IPS DF 4.7 (cell line): ENCODE data around the gene GARIN5A.

Source experiments
- DNase-seq: peaks from one replicate; pipeline ENCODE4 v3.0.0-alpha.2; 2013; ENCODE audit warnings: low spot score; ENCODE audit errors: extremely low read depth

GARIN5A gene

DNA sequence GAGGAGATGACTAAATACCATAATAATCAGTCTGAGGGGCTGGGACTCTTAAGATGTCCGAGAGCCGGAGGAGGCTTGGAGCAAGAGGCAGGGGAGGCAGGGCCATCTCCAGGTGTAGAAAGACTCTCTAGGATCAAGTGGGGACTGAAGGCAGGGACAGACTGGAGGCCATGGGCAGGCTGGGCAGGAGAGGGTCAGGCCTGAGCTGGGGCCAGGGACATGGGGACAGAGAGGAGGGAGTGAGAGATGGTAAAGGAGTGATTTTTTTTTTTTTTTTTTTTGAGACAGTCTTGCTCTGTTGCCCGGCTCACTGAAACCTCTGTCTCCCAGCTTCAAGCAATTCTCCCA lies 32.2 kb upstream of the GARIN5A start:
- DNase-seq, result no peak

DNA sequence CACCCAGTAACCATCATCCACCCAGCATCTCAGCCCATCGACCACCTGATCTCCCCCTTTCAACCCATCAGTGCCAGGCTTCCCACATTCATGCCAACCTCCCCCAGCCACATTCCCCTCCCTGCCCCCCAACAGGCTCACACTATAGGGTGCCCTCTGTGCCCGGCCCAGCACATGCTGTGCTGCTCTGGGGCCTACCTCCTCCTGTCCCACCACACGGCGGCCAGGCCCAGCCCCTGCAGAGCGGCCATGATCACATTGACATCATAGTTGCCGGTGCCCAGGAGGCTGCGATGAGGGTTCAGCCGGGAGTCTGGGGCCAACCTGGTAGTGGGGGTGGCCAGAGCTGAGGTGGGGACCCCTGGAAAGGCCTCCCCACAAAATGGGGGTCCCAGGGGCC lies 30.7 kb upstream of the GARIN5A start:
- DNase-seq, result no peak

DNA sequence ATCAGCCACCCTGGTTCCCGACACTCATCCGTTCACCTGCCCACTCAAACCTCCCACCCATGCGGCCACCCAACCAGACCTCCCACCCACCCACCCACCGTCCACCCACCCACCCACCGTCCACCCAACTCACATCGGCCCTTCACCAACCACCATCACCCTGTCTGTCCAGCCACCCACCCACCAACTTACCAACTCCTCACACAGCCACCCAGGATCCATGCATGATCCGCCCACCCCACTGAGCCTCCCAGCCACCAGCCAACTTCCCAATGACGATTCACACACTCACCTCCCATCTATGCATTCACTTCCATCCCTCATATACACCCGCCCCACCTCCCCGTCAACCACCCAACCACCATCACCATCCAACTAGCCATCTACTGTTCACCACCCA lies 30.1 kb upstream of the GARIN5A start:
- DNase-seq, result no peak

DNA sequence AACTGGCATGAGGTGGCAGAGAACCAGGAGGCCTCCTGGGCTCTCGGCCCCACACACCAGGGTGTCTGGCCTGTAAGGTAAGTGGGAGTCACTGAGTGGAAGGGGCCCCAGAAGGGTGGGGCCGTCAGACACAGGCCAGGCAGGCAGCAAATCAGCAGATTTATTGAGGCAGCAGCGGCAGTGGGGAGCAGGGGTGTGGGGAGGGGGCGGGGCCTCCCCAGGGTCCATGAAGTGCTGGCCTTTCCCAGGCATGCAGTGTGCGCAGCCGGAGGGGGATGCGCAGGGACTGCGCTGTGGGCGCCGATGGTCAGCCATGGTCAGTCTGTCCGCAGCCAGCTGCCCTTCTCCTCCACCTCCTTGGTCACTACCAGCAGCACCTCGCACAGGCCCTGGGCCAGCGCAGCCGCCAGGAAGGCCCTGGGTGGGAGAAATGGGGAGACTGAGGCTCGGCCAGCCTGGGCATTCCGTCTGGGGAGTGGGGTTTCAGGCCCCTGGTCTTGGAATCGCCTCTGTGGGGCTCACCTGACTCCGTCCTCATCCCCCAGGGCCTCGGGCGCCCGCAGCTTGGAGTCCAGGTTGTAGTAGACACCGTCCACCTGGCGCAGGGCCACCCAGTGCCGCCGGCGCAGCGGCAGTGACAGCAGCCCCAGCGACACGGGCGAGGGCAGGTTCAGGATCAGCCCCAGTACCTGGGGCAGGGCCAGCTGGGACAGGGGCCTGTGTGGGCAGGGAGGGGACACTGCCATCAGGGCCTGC lies 29.4 kb upstream of the GARIN5A start:
- DNase-seq, result no peak

DNA sequence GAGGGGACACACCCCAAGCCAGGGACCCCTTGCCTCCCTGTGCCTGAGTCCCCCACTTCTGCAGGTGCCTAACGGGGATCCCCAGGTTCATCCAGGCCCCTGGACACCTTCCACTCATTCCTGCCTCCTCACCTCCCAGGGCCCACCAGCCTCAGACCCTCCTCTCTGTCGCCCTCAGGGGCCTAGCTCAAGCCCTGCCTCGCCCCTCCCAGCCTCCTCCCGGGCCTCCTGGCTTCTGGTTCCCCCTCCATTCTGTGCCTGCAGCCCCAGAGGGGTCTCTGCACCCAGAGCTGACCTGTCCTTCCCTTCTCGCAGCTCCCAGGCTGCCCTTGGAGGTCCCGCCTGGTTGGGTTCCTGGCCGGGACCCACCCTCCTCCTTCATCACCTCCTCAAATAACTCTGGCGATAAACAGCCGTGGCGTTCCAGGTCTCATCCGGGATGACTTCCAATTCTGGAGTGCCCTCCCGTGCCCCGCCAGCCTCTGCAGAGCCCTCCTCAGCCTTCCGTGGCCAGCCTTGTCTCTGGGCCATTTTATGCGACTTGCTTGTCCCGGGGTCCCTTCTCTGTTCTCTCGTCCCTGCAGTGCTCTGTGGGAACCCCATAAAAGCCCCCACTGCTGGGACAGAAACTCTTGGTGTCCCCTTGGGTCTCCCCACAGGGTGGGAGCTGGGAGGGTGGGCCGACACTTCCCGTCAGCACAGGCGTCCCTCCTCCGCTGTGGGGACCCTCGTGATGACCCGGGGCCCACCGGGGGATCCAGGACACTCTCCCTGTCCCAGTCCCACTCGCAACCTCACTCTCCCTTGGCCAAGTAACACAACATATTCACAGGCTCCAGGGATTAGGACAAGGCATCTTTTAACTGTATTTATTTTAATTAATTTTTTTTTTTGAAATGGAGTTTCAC lies 25.2 kb upstream of the GARIN5A start:
- no peak for DNase-seq

DNA sequence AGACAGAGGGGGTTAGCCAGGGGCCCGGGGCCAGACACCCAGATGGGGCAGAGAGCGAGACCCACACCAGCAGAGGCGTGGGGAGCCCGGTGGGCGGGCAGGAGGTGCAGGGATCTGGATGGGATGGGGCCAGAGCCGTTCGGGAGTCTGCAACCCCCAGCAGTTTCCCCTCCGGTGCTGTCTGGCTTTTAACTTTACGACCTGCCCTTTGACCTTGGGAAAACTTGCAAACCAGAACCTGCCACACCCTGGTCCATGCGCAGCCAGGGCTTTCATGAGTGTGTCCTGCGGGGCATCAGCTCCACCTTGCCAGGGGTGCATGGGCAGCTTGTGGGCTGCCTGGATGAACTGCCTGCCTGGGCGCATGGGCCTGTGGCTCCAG lies 24.5 kb upstream of the GARIN5A start:
- DNase-seq, result no peak

DNA sequence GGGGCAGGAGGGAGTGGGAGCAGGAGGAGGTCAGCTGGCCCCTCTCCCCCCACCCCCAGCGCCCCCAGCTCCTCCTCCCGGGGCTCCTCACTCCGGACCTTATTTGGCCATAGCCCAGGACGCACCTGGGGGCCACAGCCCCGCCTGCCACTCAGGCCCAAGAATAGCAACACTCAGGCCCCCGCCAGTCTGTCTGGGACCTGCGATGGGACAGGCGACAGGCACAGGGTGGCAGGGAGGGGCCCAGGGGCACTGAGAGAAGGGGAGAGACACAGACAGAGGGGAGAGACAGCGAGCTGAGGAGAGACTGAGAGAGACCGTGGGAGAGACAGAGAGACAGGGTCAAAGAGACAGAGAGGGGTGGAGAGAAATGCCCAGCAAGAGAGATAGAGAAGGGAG lies 24.1 kb upstream of the GARIN5A start:
- DNase-seq, result no peak

DNA sequence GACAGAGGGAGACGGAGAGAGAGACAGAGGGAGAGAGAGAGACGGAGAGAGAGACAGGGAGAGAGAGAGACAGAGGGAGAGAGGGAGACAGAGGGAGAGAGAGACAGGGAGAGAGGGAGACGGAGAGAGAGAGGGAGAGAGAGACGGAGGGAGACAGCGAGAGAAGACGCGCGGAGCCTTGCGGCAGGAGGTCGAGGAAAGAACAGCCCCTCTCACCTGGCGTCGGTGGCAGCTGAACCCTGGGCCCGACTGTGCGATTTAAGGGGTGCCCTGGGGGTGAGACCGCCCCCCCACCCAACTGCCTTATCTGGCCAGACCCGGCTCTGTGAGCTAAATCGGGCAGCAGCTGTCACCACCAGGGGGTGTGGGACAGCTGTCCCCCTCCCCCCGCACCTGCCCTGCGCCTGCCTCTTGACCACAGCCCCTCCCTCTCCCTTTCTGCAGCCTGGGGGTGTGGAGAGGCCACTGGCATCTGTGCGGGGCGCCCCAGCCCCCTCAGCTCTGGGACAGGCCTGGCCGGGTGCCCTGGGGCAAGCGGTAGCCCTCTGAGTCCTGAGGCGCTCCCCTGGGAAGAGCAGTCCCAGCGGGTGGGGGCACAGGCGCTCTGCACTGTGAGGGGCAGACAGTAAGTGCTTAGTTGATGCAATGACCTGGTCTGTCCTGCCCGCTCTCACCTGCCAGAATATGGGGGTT lies 23.6 kb upstream of the GARIN5A start:
- no peak for DNase-seq

DNA sequence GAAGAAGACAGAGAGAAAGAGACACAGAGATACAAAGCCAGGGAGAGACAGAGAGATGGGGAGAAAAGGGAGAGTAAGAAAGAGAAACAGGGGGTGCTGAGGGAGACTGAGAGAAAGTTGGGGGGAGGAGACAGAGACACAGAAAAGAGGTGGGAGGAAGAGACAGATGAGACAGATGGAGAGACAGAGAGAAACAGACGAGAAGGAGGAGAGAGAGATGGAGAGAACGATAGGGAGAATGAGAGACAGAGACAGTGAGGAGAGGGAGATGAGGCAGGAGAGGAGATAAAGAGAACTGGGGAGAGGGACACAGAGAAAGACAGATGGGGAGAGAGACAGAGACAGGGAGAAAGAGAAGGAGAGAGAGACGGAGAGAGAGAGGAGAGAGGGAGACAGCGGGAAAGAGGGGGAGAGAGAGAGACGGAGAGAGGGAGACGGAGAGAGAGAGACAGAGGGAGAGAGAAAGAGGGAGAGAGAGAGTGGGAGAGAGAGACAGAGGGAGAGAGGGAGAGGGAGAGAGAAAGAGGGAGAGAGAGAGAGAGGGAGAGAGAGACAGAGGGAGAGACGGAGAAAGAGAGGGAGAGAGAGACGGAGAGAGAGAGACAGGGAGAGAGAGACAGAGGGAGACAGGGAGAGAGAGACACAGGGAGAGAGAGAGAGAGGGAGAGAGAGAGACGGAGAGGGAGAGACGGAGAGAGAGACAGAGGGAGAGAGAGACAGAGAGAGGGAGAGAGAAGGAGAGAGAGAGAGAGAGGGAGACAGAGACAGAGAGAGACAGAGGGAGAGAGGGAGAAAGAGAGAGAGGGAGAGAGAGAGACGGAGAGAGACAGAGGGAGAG lies 21.8 kb upstream of the GARIN5A start:
- DNase-seq, result no peak

DNA sequence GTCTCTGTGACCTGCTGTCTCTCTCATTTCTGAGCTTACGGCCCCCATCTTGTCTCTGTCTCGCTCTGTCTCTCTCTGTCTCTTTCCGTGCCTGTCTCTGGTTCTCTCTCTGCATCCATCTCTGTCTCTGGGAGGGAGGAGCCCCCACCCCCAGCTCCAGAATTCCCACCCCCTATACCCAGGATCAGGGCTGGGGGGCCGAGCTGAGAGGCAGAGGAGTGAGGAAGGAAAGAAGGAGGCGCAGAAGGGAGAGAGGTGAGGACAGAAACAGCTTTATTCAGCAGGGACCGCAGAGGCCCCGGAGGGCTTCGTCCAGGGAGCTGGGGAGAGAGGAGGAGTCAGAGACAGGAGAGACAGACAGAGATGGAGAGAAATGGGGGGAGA lies 20.4 kb upstream of the GARIN5A start:
- no peak for DNase-seq

DNA sequence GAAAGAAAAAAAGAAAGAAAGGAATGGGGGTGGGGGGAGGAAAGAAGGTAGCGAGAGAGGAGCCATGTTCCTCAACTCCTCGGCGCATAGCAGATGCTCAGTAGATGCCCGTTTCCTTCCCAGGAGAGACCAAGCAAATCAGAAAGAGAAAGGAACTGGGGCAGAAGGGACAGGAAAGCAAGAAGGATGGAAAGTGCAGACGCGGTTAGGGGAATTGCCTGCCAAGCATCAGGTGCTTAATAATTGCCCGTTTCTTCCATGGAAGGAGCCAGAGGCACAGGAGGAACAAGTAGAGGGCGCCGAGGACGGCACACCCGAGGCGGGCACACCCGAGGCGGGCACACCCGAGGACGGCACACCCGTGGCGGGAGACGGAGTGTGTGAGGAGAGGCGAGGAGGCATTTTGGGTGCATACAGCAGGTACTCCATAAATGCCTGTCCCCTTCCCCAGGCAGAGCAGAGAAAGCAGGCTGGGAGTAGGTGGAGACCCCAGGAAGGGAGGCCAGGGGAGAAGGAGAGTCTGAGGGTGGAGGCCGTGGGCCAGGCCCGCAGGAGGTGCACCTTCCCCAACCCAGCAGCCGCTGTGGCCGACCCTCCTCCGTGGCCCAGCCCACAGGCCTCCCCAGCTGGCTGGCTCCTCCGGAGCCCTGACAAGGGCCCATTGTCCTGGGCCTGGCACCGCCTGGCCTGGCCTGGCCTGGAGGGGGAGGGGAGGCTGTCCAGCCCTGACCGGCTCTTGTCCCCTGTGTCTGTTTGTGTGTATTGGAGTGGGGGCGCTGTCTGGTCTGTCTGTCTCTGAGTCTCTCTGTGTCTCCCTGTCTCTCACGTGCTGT lies 19.8 kb upstream of the GARIN5A start:
- DNase-seq, result no peak

DNA sequence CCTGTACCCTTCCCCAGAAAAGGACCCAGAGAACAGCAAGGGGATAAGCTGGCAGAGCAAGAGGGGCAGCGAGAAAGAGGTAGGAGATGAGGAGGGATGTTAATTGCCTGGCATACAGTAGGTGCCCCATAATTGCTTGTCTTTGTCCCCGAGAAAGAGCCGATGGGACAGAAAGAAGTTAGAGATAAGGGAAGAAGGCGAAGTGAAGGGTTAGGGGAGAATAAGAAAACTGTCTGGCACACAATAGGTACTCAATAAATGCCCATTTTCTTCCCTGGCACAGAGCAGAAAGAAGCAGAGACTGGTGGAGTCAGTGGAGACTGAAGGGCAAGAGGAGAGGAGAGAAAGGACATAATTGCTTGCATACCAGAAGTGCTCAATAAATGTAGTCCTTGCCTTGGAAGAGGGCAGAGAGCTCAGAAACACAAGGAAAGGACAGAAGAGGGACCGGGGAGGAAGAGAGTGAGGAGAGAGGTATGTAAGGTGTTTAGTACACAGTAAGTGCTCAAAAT lies 18.4 kb upstream of the GARIN5A start:
- DNase-seq, result no peak

DNA sequence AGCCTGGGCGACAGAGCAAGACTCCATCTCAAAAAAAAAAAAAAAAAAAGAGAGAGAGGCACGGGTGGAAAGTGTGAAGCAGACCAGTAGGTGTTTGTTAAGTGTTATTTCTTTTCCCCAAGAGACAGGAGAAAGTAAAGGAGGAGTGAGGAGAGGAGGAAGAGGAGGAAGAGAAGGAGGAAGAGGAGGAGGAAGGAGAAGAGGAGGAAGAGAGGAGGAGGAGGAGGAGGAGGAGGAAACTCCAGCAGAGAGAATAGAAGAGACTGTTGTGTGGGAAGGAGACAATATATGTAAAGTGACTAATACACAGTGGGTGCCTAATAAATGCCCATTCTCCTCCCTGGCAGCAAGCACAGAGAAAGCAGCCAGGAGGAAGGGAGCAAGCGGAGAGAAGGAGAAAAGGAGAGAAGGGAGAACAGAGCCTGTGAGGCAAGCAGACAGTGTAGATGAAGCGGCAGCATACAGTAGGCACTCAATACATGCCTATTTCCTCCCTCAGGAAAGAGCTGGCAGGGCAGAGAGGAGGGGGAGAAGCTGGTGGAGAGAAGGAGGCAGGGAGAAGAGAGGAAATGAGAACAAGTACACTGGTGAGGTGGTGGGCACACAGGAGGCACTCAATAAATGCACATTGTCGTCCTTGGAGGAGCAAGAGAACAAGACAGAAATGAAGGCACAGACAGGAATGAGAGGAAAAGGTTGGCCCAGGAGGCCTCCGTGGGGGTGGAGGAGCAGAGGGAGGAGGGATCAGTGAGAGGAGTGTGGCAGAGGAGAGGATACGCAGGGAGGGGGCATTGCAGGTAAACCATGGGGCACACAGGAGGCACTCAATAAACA lies 17.8 kb upstream of the GARIN5A start:
- no peak for DNase-seq

DNA sequence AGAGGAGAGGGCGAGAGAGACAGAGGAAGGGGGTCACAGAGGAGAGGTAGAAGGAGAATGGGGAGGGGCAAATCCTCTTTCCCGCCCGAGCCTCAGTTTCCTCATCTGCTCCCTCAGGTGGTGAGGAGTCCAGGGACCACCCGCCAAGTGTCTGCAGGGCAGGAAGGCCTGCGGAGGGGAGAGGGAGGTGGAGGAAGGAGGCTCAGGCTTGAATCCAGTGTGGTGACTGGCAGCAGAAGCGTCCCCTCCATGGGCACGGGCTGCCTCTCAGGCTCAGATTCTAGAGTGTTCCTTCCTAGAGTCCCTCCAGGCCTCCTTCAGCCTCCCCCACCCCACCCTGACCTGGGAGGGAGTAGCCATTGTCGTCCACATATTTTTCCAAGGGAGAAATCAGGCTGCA lies 16.5 kb upstream of the GARIN5A start:
- no peak for DNase-seq

DNA sequence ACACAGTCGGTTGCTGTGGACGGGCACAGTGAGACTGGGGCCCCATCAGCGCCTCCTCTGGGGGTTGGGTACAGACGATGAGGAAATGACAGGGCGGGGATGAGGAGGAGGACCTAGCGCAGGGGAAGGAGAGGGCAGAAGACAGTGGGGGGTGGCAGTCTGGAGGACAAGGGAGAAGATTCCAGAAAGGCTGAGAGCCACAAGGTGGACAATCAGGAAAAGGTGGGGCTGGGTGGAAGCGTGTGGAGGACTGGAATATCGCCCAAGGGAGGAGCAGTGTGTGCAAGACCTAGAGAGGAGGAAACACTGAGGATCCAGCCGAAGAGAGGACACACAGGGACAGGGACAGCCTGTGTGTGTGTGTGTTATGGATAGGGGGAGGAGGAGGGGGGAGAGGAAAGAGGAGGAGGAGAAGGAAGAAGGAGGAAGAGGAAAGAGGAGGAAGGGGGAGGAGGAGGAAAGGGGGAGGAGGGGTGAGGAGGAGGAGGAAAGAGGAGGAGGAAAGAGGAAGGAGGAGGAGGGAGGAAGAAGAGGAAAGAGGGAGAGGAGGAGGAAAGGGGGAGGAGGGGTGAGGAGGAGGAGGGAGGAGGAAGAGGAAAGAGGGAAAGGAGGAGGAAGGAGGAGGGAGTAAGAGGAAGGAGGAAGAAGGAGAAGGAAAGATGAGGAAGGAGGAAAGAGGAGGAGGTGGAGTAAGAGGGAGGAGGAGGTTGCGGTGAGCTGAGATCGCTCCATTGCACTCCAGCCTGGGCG lies 15.8 kb upstream of the GARIN5A start:
- DNase-seq, result no peak

DNA sequence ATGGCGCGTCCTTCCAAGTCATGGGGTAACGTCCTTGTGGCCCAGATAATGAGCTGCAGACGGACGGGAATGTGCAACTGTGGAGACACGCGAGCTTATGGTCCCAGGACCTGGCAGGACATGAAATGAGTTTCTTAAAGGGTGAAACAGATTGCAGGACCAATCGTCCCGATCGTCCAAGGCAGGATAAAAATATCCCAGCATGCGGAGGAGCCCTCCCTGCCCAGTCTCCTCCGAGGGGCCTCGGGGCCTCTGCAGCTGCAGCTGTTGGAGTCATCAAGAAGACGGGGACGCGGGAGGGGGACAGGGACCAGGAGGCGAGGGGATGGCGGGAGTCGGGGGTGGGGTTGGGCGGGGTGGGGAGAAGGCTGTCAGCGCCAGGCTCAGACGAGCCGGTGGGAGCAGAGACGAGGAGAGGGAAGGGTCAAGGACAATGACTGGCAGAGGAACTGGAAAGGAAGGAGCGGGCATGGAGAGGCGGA lies 14.4 kb upstream of the GARIN5A start:
- DNase-seq, result no peak

DNA sequence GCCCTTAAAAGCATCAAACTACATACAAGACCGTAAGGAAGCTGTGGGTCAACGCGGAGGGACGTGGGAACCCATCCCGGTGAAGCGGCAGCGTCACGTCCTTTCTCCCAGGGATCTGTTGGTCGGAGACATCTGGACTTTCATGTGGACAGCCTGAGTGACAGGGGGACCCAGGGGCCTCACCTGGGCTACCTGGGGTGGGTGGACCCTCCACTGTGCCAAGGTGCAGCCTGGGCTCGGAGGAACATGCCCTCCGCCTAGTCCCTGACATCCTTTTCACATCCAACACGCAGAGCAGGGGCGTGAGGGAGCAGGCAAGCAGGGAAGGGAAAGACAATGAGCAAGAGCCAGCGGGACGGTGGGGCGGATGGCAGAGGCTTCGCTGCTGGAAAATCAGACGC lies 13.8 kb upstream of the GARIN5A start:
- no peak for DNase-seq

DNA sequence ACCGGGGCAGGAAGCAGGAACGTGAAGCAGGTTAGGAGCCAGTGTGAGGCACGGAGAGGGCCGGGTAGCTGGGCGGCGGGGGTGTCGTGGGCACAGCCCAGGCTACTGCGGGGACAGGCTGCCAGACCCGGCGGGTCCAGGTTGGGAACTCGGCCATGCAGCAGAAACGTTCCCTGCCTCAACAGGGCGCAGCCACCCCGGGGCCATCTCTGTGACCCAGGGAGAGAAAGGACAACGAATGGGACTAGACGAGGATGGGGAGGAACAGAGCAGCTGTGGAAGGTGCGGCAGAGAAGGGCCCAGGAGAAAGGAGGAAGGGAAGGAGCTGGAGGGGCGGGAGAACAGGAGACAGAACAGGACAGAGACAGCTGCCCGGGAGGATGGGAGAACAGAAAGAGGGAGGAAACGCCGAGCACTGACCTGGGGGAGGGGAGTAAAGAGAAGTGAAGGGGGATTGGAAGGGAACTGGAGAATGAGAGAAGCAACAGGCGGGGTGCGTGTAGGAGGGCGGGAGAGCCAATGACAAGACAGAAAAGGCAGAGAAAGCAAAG lies 12.9 kb upstream of the GARIN5A start:
- no peak for DNase-seq
